H1 (cell line): Measurements from ENCODE around the gene FBXO38. TPM values are rescaled to one million over a fixed set of nuclear protein-coding genes. Genes with fewer than 3 reads are reported as not detected.

Source experiments
- CTCF ChIA-PET: fragments of 300-600 bp; sonication (Branson Sonifier 250); formaldehyde crosslinking; loops from one replicate; lab custom pipeline; 2021; ENCODE audit not compliant: partially characterized antibody; lab: Charles Lee
- POLR2A ChIA-PET: fragments of 300-600 bp; sonication (Branson Sonifier 250); formaldehyde crosslinking; loops from one replicate; lab custom pipeline; 2021; ENCODE audit warnings: inconsistent platforms; ENCODE audit not compliant: partially characterized antibody; lab: Charles Lee
- DNase-seq, 2 experiments: peaks; one replicate each; pipeline versions ENCODE4 v3.0.0 to v3.0.0-alpha.2; 2010 to 2022; ENCODE audit warnings: low spot score in 2 of 2, low read depth in 1 of 2, mixed read lengths in 1 of 2
- FAIRE-seq: peaks from 2 replicates; lab custom pipeline; 2011; peaks lifted over from hg19 to GRCh38; lab: Jason Lieb, UNC
- H2AFZ ChIP-seq: 2 replicates; pipeline ENCODE4 v1.8.1; 2012; ENCODE audit warnings: low read length, inconsistent platforms
- H2AK5ac ChIP-seq: 2 replicates; pipeline ENCODE4 v1.6.1; 2013; ENCODE audit warnings: low read depth, low read length
- H2BK120ac ChIP-seq: replicated peaks from 2 replicates; pipeline ENCODE3; 2013; ENCODE audit warnings: low read depth, low read length, inconsistent platforms
- H2BK12ac ChIP-seq: 2 replicates; pipeline ENCODE4 v1.6.1; 2013; ENCODE audit warnings: low read depth, low read length
- H2BK15ac ChIP-seq: 2 replicates; pipeline ENCODE4 v1.6.1; 2013; ENCODE audit warnings: low read length
- H2BK20ac ChIP-seq: 2 replicates; pipeline ENCODE4 v1.6.1; 2013; ENCODE audit warnings: low read length
- H2BK5ac ChIP-seq: 2 replicates; pipeline ENCODE4 v1.6.1; 2013; ENCODE audit warnings: low read depth, low read length
- H3K14ac ChIP-seq: 2 replicates; pipeline ENCODE4 v1.6.1; 2013; ENCODE audit warnings: inconsistent platforms; ENCODE audit not compliant: insufficient read length
- H3K18ac ChIP-seq: 2 replicates; pipeline ENCODE4 v1.6.1; 2013; ENCODE audit warnings: low read length; ENCODE audit errors: extremely low read depth
- H3K23ac ChIP-seq: 2 replicates; pipeline ENCODE4 v1.6.1; 2013; ENCODE audit warnings: inconsistent platforms; ENCODE audit not compliant: insufficient read length
- H3K23me2 ChIP-seq: 2 replicates; pipeline ENCODE4 v1.6.1; 2013; ENCODE audit warnings: low read depth, low read length
- H3K27ac ChIP-seq: 2 replicates; pipeline ENCODE4 v1.6.1; 2011; ENCODE audit warnings: low read depth, low read length, inconsistent platforms
- H3K27me3 ChIP-seq, 4 experiments: replicated peaks in 1 of 4; 1 replicate in 1 of 4; 2 replicates in 3 of 4; pipeline versions ENCODE4 v1.6.1 to v1.8.1; 2011 to 2013; ENCODE audit warnings: low read length in 3 of 4, mild to moderate bottlenecking in 3 of 4, inconsistent platforms in 2 of 4, mixed read lengths in 2 of 4, moderate library complexity in 1 of 4; ENCODE audit not compliant: control insufficient read depth in 3 of 4, insufficient read depth in 3 of 4; ENCODE audit errors: extremely low read depth in 1 of 4
- H3K36me3 ChIP-seq, 4 experiments: 2 replicates each; pipeline versions ENCODE4 v1.6.1 to v1.8.1; 2011 to 2013; ENCODE audit warnings: mild to moderate bottlenecking in 4 of 4, low read length in 3 of 4, moderate library complexity in 2 of 4, control low read depth in 1 of 4, inconsistent platforms in 1 of 4; ENCODE audit not compliant: insufficient read depth in 4 of 4, control insufficient read depth in 2 of 4
- H3K4ac ChIP-seq: replicated peaks from 2 replicates; pipeline ENCODE3; 2013; ENCODE audit warnings: low read length, low read depth, mixed read lengths, inconsistent platforms; ENCODE audit not compliant: insufficient read length
- H3K4me1 ChIP-seq, 4 experiments: replicated peaks in 1 of 4; 1 replicate in 1 of 4; 2 replicates in 3 of 4; pipeline versions ENCODE4 v1.6.1 to v1.8.1; 2011 to 2013; ENCODE audit warnings: low read length in 3 of 4, inconsistent platforms in 2 of 4, mixed read lengths in 1 of 4; ENCODE audit not compliant: insufficient read depth in 4 of 4, control insufficient read depth in 3 of 4
- H3K4me2 ChIP-seq, 2 experiments: 2 replicates each; pipeline versions ENCODE4 v1.6.1 to v1.8.1; 2011 to 2013; ENCODE audit warnings: low read depth in 2 of 2, low read length in 2 of 2, control low read depth in 1 of 2, inconsistent platforms in 1 of 2, mild to moderate bottlenecking in 1 of 2; ENCODE audit not compliant: insufficient read depth in 1 of 2
- H3K4me3 ChIP-seq, 4 experiments: fragments of 200-600, 300-600 bp in 1 of 4; sonication (generic), shearing (Covaris generic), sonication (Bioruptor Twin) in 1 of 4; 2 replicates each; pipeline versions ENCODE4 v1.5.1 to v1.8.1; 2011 to 2016; ENCODE audit warnings: low read length in 4 of 4, low read depth in 3 of 4, control low read depth in 2 of 4, inconsistent platforms in 2 of 4, mild to moderate bottlenecking in 2 of 4, mixed read lengths in 1 of 4, moderate library complexity in 1 of 4; ENCODE audit not compliant: insufficient read depth in 2 of 4; ENCODE audit errors: extremely low read depth in 1 of 4
- H3K56ac ChIP-seq: replicated peaks from 2 replicates; pipeline ENCODE3; 2013; ENCODE audit warnings: low read depth, mild to moderate bottlenecking, mixed read lengths, low read length, inconsistent platforms; ENCODE audit not compliant: insufficient read length
- H3K79me1 ChIP-seq: 2 replicates; pipeline ENCODE4 v1.6.1; 2013; ENCODE audit warnings: low read depth, low read length, control low read depth
- H3K79me2 ChIP-seq, 2 experiments: 2 replicates each; pipeline versions ENCODE4 v1.6.1 to v1.8.1; 2012 to 2013; ENCODE audit warnings: low read length in 2 of 2, mild to moderate bottlenecking in 2 of 2, inconsistent platforms in 1 of 2; ENCODE audit not compliant: insufficient read depth in 2 of 2, control insufficient read depth in 1 of 2
- H3K9ac ChIP-seq, 4 experiments: replicated peaks in 1 of 4; 1 replicate in 1 of 4; 2 replicates in 3 of 4; pipeline versions ENCODE4 v1.6.1 to v1.8.1; 2011 to 2013; ENCODE audit warnings: low read depth in 3 of 4, low read length in 3 of 4, control low read depth in 2 of 4, mild to moderate bottlenecking in 2 of 4, moderate library complexity in 2 of 4, inconsistent platforms in 1 of 4; ENCODE audit errors: extremely low read depth in 1 of 4
- H3K9me3 ChIP-seq, 2 experiments: 2 replicates each; pipeline versions ENCODE4 v1.6.1 to v1.8.1; 2012 to 2013; ENCODE audit warnings: mild to moderate bottlenecking in 2 of 2, moderate library complexity in 2 of 2, control low read depth in 1 of 2, inconsistent platforms in 1 of 2, low read depth in 1 of 2, low read length in 1 of 2, mixed read lengths in 1 of 2; ENCODE audit not compliant: insufficient read depth in 2 of 2
- H4K20me1 ChIP-seq, 2 experiments: replicated peaks in 1 of 2; 2 replicates each; pipeline versions ENCODE3 to v1.8.1; 2011 to 2013; ENCODE audit warnings: inconsistent platforms in 2 of 2, low read length in 2 of 2, mild to moderate bottlenecking in 1 of 2; ENCODE audit not compliant: insufficient read depth in 2 of 2, control insufficient read depth in 1 of 2
- H4K5ac ChIP-seq: 2 replicates; pipeline ENCODE4 v1.6.1; 2013; ENCODE audit warnings: low read length, low read depth, mixed read lengths, inconsistent platforms; ENCODE audit not compliant: insufficient read length
- H4K8ac ChIP-seq: 2 replicates; pipeline ENCODE4 v1.8.0; 2013; ENCODE audit warnings: mild to moderate bottlenecking, moderate library complexity, low read length, inconsistent platforms; ENCODE audit not compliant: insufficient read depth; ENCODE audit errors: extremely low read depth
- H4K91ac ChIP-seq: replicated peaks from 2 replicates; pipeline ENCODE3; 2013; ENCODE audit warnings: low read length, mixed read lengths, inconsistent platforms; ENCODE audit not compliant: insufficient read length
- FOSL1 ChIP-seq: IDR thresholded peaks from 2 replicates; pipeline ENCODE4 v1.6.1; 2011; ENCODE audit warnings: mild to moderate bottlenecking, low read depth, low read length, moderate library complexity; ENCODE audit not compliant: insufficient read depth
- GTF2F1 ChIP-seq: IDR thresholded peaks from 2 replicates; pipeline ENCODE4 v1.6.1; 2012; ENCODE audit warnings: low read depth, low read length, improper control_type of control experiment, borderline replicate concordance
- KDM5A ChIP-seq: fragments of 200-600 bp; IDR thresholded peaks from 2 replicates; pipeline ENCODE4 v1.7.1; 2012; ENCODE audit warnings: mild to moderate bottlenecking, low read length, inconsistent platforms, mixed read lengths
- POU5F1 ChIP-seq: IDR thresholded peaks from 2 replicates; pipeline ENCODE4 v1.6.1; 2011; ENCODE audit warnings: low read depth, mild to moderate bottlenecking, low read length, moderate library complexity
- WGBS, 2 experiments: shearing (Covaris generic) in 1 of 2; methylation state at CpG; one replicate each; pipeline versions ENCODE4 v1.1.6 to v1.1.7; 2013 to 2015; ENCODE audit warnings: low lambda C conversion rate in 2 of 2, mixed read lengths in 2 of 2, inconsistent platforms in 1 of 2, low coverage in 1 of 2, missing lambda C conversion rate in 1 of 2; ENCODE audit not compliant: insufficient replicate concordance in 2 of 2, insufficient coverage in 1 of 2, insufficient read length in 1 of 2; ENCODE audit errors: extremely low coverage in 1 of 2, missing lambda C conversion rate in 1 of 2; 5-methylcytosine and 5-hydroxymethylcytosine counted together
- polyA plus RNA-seq, 7 experiments: library from polyadenylated mRNA; depleted of rRNA in 3 of 7; stranded (reverse) in 5 of 7; unstranded in 2 of 7; fragments of >200 nt in 5 of 7; fragments of 200-250 nt in 2 of 7; gene quantifications; 1 replicate in 5 of 7; 2 replicates in 1 of 7; 4 replicates in 1 of 7; pipeline versions ENCODE4 v1.2.1 to v1.2.3, GENCODE V29; 2011 to 2013; ENCODE audit warnings: missing spikeins in 2 of 7, mixed read lengths in 2 of 7
- total RNA-seq: library from RNA; stranded (reverse); fragmentation: NEBNext Ultra II Directional; extraction: Animal tissue kit (Norgen Biotek cat#: 25700); gene quantifications from 2 replicates; pipeline ENCODE4 v1.2.1, GENCODE V29; 2021
- TF ChIP-seq, protein P1 (sequence below): IDR thresholded peaks from 2 replicates; pipeline ENCODE4 v1.6.1; 2012; ENCODE audit warnings: low read length, inconsistent platforms
- TF ChIP-seq, protein P2 (sequence below): IDR thresholded peaks from 2 replicates; pipeline ENCODE4 v1.6.1; 2011; ENCODE audit warnings: low read length, improper control_type of control experiment

The FBXO38 gene
- total and polyA plus RNA-seq, 2 of the 8 experiments (the other 6 are each of a cell fraction or from before 2014, with no cell fraction given), result 9.1 to 34.3 TPM

DNA sequence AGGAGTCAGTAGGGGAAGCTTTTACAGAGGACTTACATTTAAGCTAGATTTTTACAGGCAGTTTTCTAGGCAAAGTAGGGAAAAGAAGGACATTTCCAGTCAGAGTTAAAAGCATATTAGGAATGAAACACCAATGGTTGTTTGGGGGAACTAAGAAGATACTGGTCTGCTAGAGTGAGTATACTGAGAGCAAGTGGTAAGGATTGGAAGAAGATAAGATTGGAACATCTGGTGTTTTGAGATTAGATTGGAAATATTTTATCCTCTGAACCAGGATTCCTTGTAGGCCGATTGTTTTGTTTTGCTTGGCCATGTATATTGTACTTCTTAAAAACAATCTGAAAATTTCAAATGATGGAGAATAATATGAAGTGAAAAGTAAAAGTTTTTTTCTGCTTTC is 7.7 kb downstream of the FBXO38 start:
- no peak overlapping the region for H2BK15ac ChIP-seq
- TF ChIP-seq FOSL1 (no peak), GTF2F1 (no peak), KDM5A (no peak), POU5F1 (no peak)
- TF ChIP-seq, protein P1, sequence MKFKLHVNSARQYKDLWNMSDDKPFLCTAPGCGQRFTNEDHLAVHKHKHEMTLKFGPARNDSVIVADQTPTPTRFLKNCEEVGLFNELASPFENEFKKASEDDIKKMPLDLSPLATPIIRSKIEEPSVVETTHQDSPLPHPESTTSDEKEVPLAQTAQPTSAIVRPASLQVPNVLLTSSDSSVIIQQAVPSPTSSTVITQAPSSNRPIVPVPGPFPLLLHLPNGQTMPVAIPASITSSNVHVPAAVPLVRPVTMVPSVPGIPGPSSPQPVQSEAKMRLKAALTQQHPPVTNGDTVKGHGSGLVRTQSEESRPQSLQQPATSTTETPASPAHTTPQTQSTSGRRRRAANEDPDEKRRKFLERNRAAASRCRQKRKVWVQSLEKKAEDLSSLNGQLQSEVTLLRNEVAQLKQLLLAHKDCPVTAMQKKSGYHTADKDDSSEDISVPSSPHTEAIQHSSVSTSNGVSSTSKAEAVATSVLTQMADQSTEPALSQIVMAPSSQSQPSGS, result no peak
- TF ChIP-seq, protein P2, sequence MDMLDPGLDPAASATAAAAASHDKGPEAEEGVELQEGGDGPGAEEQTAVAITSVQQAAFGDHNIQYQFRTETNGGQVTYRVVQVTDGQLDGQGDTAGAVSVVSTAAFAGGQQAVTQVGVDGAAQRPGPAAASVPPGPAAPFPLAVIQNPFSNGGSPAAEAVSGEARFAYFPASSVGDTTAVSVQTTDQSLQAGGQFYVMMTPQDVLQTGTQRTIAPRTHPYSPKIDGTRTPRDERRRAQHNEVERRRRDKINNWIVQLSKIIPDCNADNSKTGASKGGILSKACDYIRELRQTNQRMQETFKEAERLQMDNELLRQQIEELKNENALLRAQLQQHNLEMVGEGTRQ, result no peak
- H3K4me1 ChIP-seq, result peaks cover 4 to 7% (median 6%) of the 10 kb centered on the region in 4 experiments; a peak in 6 of 7 replicates
- H2AFZ ChIP-seq, result no peak overlapping the region
- no peak overlapping the region for H2BK5ac ChIP-seq
- no peak overlapping the region for H2AK5ac ChIP-seq
- peak overlapping the region in 1 of 4 experiments; percentile 8; a peak in 1 of 7 replicates for H3K9ac ChIP-seq
- no peak overlapping the region for H4K8ac ChIP-seq
- no peaks in the 10 kb centered on the region for H3K23me2 ChIP-seq
- H2BK12ac ChIP-seq, result no peak overlapping the region
- WGBS, 2 experiments, result 100% methylated on average over 1 of the region's 1 CpG; no CpG with 5 or more reads in 1 of the 2 experiments
- H4K20me1 ChIP-seq, result peaks cover 0 to 3% of the 10 kb centered on the region in 2 experiments
- H3K56ac ChIP-seq, result no peak overlapping the region
- no peak overlapping the region for H3K14ac ChIP-seq
- H3K9me3 ChIP-seq, result no peaks in the 10 kb centered on the region
- no peak overlapping the region for H3K4ac ChIP-seq
- no peak overlapping the region for H3K27ac ChIP-seq
- no peak overlapping the region for H4K5ac ChIP-seq
- no peak overlapping the region for H3K4me2 ChIP-seq
- no peaks in the 10 kb centered on the region for H3K27me3 ChIP-seq
- ChIA-PET CTCF (interaction anchor here (1.1 to 1.2 kb wide), 2 partner anchors 16 to 723 kb away, joined by 3 to 4 read pairs; no protein-coding TSS in a partner anchor), POLR2A (no interaction called here)
- H2BK20ac ChIP-seq, result no peak overlapping the region
- FAIRE-seq (no peak), DNase-seq (no peak)
- H3K23ac ChIP-seq, result no peak overlapping the region
- no peak overlapping the region for H4K91ac ChIP-seq
- H3K4me3 ChIP-seq, result no peak overlapping the region
- H3K18ac ChIP-seq, result no peak overlapping the region
- peaks cover 0 to 75% of the 10 kb centered on the region in 2 experiments; a peak in 3 of 4 replicates for H3K79me2 ChIP-seq
- peaks cover 0 to 11% (median 0%) of the 10 kb centered on the region in 4 experiments; a peak in 2 of 8 replicates for H3K36me3 ChIP-seq
- H2BK120ac ChIP-seq, result no peak overlapping the region
- peaks cover 3% of the 10 kb centered on the region; the same call in 1 of the 2 replicates for H3K79me1 ChIP-seq
